ENCODE data around the gene TMEM242. TPM values are rescaled to one million over a fixed set of nuclear protein-coding genes. Genes with fewer than 3 reads are reported as not detected.
A peak's percentile ranks its signal among the peaks of the same experiment; 100 is the strongest.

The TMEM242 gene
- polyA plus RNA-seq, 1 donor from 2014 or later, result 14.5 TPM

- Mint-ChIP-seq H3K9me3 (peaks cover 0 to under 1% (median 0%) of the 10 kb centered on the region in 3 donors), H3K4me3 (no peak overlapping the region), H3K27me3 (peaks cover 5% of the 10 kb centered on the region), H3K4me1 (peaks cover 0 to 2% (median 2%) of the 10 kb centered on the region in 3 donors), H3K36me3 (peaks cover 2% of the 10 kb centered on the region), H3K27ac (no peak overlapping the region)
These were observed 58.1 kb downstream of the TMEM242 start for GRCh38 chr6:157265186-157265585.

- Mint-ChIP-seq H3K4me3 (peak overlapping the region in 1 of 4 donors; percentile 25), H3K36me3 (peaks cover 2% of the 10 kb centered on the region), H3K4me1 (peaks cover 0 to 2% (median 2%) of the 10 kb centered on the region in 3 donors), H3K27ac (no peak overlapping the region), H3K27me3 (peaks cover 5% of the 10 kb centered on the region), H3K9me3 (no peaks in the 10 kb centered on the region)
These were observed 58.6 kb downstream of the TMEM242 start for GRCh38 chr6:157264701-157265100.

- H3K4me3 Mint-ChIP-seq, result no peak overlapping the region
- no peak overlapping the region for H3K27ac Mint-ChIP-seq
- peaks cover 0 to 4% (median 2%) of the 10 kb centered on the region in 3 donors for H3K4me1 Mint-ChIP-seq
- peaks cover 5% of the 10 kb centered on the region for H3K27me3 Mint-ChIP-seq
- H3K36me3 Mint-ChIP-seq, result peaks cover 2% of the 10 kb centered on the region
- H3K9me3 Mint-ChIP-seq, result no peaks in the 10 kb centered on the region
These were observed 59.4 kb downstream of the TMEM242 start for GRCh38 chr6:157263881-157264397.

- Mint-ChIP-seq H3K27ac (no peak overlapping the region), H3K4me3 (peak overlapping the region in 1 of 4 donors; percentile 41), H3K36me3 (peaks cover 2% of the 10 kb centered on the region), H3K9me3 (no peaks in the 10 kb centered on the region), H3K27me3 (peaks cover 5% of the 10 kb centered on the region), H3K4me1 (peaks cover 0 to 4% (median 2%) of the 10 kb centered on the region in 3 donors)
These were observed 60.2 kb downstream of the TMEM242 start for GRCh38 chr6:157263146-157263545.

- Mint-ChIP-seq H3K4me3 (no peak overlapping the region), H3K9me3 (no peaks in the 10 kb centered on the region), H3K27ac (no peak overlapping the region), H3K27me3 (peaks cover 6% of the 10 kb centered on the region), H3K4me1 (peaks cover 0 to 4% (median 2%) of the 10 kb centered on the region in 3 donors), H3K36me3 (peaks cover 2% of the 10 kb centered on the region)
These were observed 61.7 kb downstream of the TMEM242 start for GRCh38 chr6:157261606-157262005.

- H3K4me3 Mint-ChIP-seq, result no peak overlapping the region
- no peak overlapping the region for H3K27ac Mint-ChIP-seq
- H3K27me3 Mint-ChIP-seq, result peaks cover 13% of the 10 kb centered on the region
- no peaks in the 10 kb centered on the region for H3K9me3 Mint-ChIP-seq
- peaks cover 0 to 4% (median 2%) of the 10 kb centered on the region in 3 donors for H3K4me1 Mint-ChIP-seq
- peaks cover 2% of the 10 kb centered on the region for H3K36me3 Mint-ChIP-seq
These were observed 62.4 kb downstream of the TMEM242 start for GRCh38 chr6:157260735-157261410.

- H3K27me3 Mint-ChIP-seq, result peaks cover 15% of the 10 kb centered on the region
- no peak overlapping the region for H3K27ac Mint-ChIP-seq
- H3K36me3 Mint-ChIP-seq, result peaks cover 7% of the 10 kb centered on the region
- no peaks in the 10 kb centered on the region for H3K9me3 Mint-ChIP-seq
- peaks cover 0 to 4% (median 2%) of the 10 kb centered on the region in 3 donors for H3K4me1 Mint-ChIP-seq
- no peak overlapping the region for H3K4me3 Mint-ChIP-seq
These were observed 63.9 kb downstream of the TMEM242 start for GRCh38 chr6:157259443-157259842.

- Mint-ChIP-seq H3K9me3 (no peaks in the 10 kb centered on the region), H3K4me1 (peaks cover 0 to 4% (median 2%) of the 10 kb centered on the region in 3 donors), H3K27me3 (peaks cover 18% of the 10 kb centered on the region), H3K27ac (no peak overlapping the region), H3K36me3 (peaks cover 7% of the 10 kb centered on the region), H3K4me3 (no peak overlapping the region)
These were observed 64.4 kb downstream of the TMEM242 start for GRCh38 chr6:157258878-157259277.

- H3K36me3 Mint-ChIP-seq, result peaks cover 7% of the 10 kb centered on the region
- no peak overlapping the region for H3K4me3 Mint-ChIP-seq
- no peak overlapping the region for H3K27ac Mint-ChIP-seq
- H3K4me1 Mint-ChIP-seq, result peaks cover 0 to 2% (median 0%) of the 10 kb centered on the region in 3 donors
- H3K27me3 Mint-ChIP-seq, result peaks cover 16% of the 10 kb centered on the region
- H3K9me3 Mint-ChIP-seq, result no peaks in the 10 kb centered on the region
These were observed 68.2 kb downstream of the TMEM242 start for GRCh38 chr6:157255079-157255478.

- Mint-ChIP-seq H3K9me3 (no peaks in the 10 kb centered on the region), H3K27ac (no peak overlapping the region)
These were observed 68.8 kb downstream of the TMEM242 start for GRCh38 chr6:157254538-157254937.

GRCh38 chr6:157253699-157254098 lies 69.6 kb downstream of the TMEM242 start:
- peaks cover 7% of the 10 kb centered on the region for H3K36me3 Mint-ChIP-seq
- H3K9me3 Mint-ChIP-seq, result peaks cover 0 to 4% (median 0%) of the 10 kb centered on the region in 3 donors
- H3K27me3 Mint-ChIP-seq, result peaks cover 17% of the 10 kb centered on the region
- H3K27ac Mint-ChIP-seq, result no peak overlapping the region
- no peak overlapping the region for H3K4me3 Mint-ChIP-seq
- no peaks in the 10 kb centered on the region for H3K4me1 Mint-ChIP-seq

More at GRCh38 chr6:157254538-157254937, 68.8 kb downstream of the TMEM242 start:
- H3K4me1 Mint-ChIP-seq, result peaks cover 0 to 2% (median 0%) of the 10 kb centered on the region in 3 donors
- H3K36me3 Mint-ChIP-seq, result peaks cover 7% of the 10 kb centered on the region
- H3K4me3 Mint-ChIP-seq, result no peak overlapping the region
- peaks cover 17% of the 10 kb centered on the region for H3K27me3 Mint-ChIP-seq

GRCh38 chr6:157253017-157253416 lies 70.3 kb downstream of the TMEM242 start:
- Mint-ChIP-seq H3K27me3 (peaks cover 19% of the 10 kb centered on the region), H3K4me1 (no peaks in the 10 kb centered on the region), H3K36me3 (peaks cover 7% of the 10 kb centered on the region), H3K27ac (no peak overlapping the region), H3K9me3 (peaks cover 2 to 11% (median 5%) of the 10 kb centered on the region in 3 donors), H3K4me3 (no peak overlapping the region)

- H3K4me1 Mint-ChIP-seq, result no peaks in the 10 kb centered on the region
- H3K9me3 Mint-ChIP-seq, result peaks cover 2 to 11% (median 5%) of the 10 kb centered on the region in 3 donors
- H3K27me3 Mint-ChIP-seq, result peaks cover 20% of the 10 kb centered on the region
- no peak overlapping the region for H3K27ac Mint-ChIP-seq
- H3K36me3 Mint-ChIP-seq, result peaks cover 7% of the 10 kb centered on the region
- H3K4me3 Mint-ChIP-seq, result no peak overlapping the region
These were observed 71.6 kb downstream of the TMEM242 start for GRCh38 chr6:157251586-157252247.

GRCh38 chr6:157249826-157250225 lies 73.5 kb downstream of the TMEM242 start:
- Mint-ChIP-seq H3K9me3 (peaks cover 2 to 11% (median 5%) of the 10 kb centered on the region in 3 donors), H3K4me1 (no peaks in the 10 kb centered on the region), H3K27ac (no peak overlapping the region), H3K27me3 (peaks cover 15% of the 10 kb centered on the region), H3K36me3 (peaks cover 3% of the 10 kb centered on the region), H3K4me3 (no peak overlapping the region)

GRCh38 chr6:157248264-157248663 lies 75.1 kb downstream of the TMEM242 start:
- no peak overlapping the region for H3K27ac Mint-ChIP-seq
- no peak overlapping the region for H3K4me3 Mint-ChIP-seq
- peaks cover 5 to 17% (median 10%) of the 10 kb centered on the region in 3 donors for H3K9me3 Mint-ChIP-seq
- H3K36me3 Mint-ChIP-seq, result no peaks in the 10 kb centered on the region
- peaks cover 10% of the 10 kb centered on the region for H3K27me3 Mint-ChIP-seq
- H3K4me1 Mint-ChIP-seq, result no peaks in the 10 kb centered on the region
